Prostate gland (tissue), 2 donors: ENCODE data around the gene NTNG1.

Experiments
- POLR2A ChIP-seq: fragments of 450-650 bp; IDR thresholded peaks from one replicate; pipeline ENCODE4 v1.6.1; 2016; ENCODE audit warnings: antibody characterized with exemption, mild to moderate bottlenecking
- TF ChIP-seq, protein P1 (sequence below), 4 experiments: fragments of 200-600 bp in 2 of 4; fragments of 450-650 bp in 2 of 4; sonication (generic) in 2 of 4; IDR thresholded peaks; 1 replicate in 3 of 4; 2 replicates in 1 of 4; pipeline ENCODE4 v1.5.1; 2016 to 2019; ENCODE audit warnings: antibody characterized with exemption in 4 of 4, mild to moderate bottlenecking in 2 of 4, moderate library complexity in 2 of 4

DNA sequence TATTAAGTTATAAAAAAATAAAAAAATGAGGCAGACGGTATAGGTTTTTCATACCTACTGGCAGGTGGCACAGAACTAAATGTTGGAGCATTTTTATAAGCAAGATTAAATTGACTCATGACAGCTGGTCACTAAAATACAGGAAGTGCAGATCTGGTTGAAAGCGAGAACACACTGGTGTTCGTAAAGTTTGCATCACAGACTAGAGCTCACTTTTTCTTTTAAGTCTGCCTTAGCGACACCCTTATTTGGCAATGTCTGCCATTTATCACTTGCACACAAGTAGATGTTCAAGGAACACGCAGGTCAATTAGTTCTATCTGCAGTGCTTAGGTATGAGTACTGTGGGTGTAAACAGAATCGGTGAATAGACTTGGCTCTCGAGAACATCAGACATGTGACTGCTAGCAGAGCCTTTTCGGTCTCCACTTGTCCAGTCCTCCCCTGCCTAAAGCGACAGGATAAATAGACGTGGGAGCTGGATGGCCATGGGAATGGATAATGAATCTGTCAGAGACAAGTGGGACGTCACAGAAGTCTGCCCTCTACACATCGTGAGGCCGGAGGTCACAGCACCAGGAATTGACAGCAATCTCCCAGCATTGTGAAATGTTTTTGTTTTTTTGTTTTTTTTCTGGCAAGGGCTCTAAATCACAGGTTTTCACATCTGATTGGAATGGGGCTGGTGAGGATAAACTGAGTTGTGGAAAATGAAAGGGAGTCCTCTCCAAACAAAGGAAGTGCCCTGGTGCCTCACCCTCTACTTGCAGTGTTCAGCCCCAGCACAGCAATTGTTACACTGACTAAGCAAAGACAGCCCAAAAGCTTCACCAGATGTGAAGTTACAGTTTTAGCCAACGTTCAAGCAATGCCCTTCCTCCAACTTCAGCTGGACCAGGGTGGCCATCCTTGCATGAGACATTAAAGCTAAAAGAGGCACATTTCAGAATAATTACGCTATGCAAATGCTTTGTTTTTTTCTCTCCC lies 248.9 kb downstream of the NTNG1 start:
- TF ChIP-seq, protein P1, sequence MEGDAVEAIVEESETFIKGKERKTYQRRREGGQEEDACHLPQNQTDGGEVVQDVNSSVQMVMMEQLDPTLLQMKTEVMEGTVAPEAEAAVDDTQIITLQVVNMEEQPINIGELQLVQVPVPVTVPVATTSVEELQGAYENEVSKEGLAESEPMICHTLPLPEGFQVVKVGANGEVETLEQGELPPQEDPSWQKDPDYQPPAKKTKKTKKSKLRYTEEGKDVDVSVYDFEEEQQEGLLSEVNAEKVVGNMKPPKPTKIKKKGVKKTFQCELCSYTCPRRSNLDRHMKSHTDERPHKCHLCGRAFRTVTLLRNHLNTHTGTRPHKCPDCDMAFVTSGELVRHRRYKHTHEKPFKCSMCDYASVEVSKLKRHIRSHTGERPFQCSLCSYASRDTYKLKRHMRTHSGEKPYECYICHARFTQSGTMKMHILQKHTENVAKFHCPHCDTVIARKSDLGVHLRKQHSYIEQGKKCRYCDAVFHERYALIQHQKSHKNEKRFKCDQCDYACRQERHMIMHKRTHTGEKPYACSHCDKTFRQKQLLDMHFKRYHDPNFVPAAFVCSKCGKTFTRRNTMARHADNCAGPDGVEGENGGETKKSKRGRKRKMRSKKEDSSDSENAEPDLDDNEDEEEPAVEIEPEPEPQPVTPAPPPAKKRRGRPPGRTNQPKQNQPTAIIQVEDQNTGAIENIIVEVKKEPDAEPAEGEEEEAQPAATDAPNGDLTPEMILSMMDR (IDR thresholded peaks at IDR 0.05) = no peak
- no peak for TF ChIP-seq POLR2A
